PC-9 (cell line): ENCODE measurements around the gene ELMO1. TPM values are rescaled to one million over a fixed set of nuclear protein-coding genes. Genes with fewer than 3 reads are reported as not detected.

Experiments
- BruUV-seq: library from RNA; stranded (reverse); fragments of 400-500 nt; replicated peaks from 2 replicates; lab custom pipeline; 2021; lab: Mats Ljungman, UMichigan
- CTCF ChIA-PET: fragments of 300-600 bp; sonication (Branson Sonifier 250); formaldehyde crosslinking; loops from one replicate; lab custom pipeline; 2022; ENCODE audit warnings: antibody characterized with exemption; lab: Charles Lee
- POLR2A ChIA-PET: fragments of 300-600 bp; sonication (Branson Sonifier 250); formaldehyde crosslinking; loops from one replicate; lab custom pipeline; 2022; ENCODE audit warnings: antibody characterized with exemption; ENCODE audit not compliant: unreplicated experiment; lab: Charles Lee
- DNase-seq, 2 experiments: peaks; one replicate each; pipeline versions ENCODE4 v3.0.0 to v3.0.0-alpha.2; 2015 to 2022; ENCODE audit warnings: mixed read lengths in 1 of 2
- H2AFZ ChIP-seq: fragments of 200-600 bp; sonication (generic); 2 replicates; pipeline ENCODE4 v1.8.1; 2017; ENCODE audit warnings: antibody characterized with exemption
- H3F3A ChIP-seq: fragments of 200-600 bp; sonication (generic); 2 replicates; pipeline ENCODE4 v1.8.1; 2017; ENCODE audit warnings: antibody characterized with exemption, mild to moderate bottlenecking, low read depth; ENCODE audit not compliant: insufficient read depth
- H3K27ac ChIP-seq: fragments of 200-600 bp; sonication (generic); 2 replicates; pipeline ENCODE4 v1.6.1; 2016; ENCODE audit warnings: mixed run types
- H3K27me3 ChIP-seq: fragments of 200-600 bp; sonication (generic); 2 replicates; pipeline ENCODE4 v1.6.1; 2016; ENCODE audit warnings: low read depth, mixed run types; ENCODE audit not compliant: insufficient read depth
- H3K36me3 ChIP-seq: fragments of 200-600 bp; sonication (generic); 2 replicates; pipeline ENCODE4 v1.6.1; 2016; ENCODE audit warnings: low read depth, mixed run types
- H3K4me1 ChIP-seq: fragments of 200-600 bp; sonication (generic); replicated peaks from 2 replicates; pipeline ENCODE4 v1.6.1; 2016; ENCODE audit warnings: mixed run types; ENCODE audit not compliant: insufficient read depth
- H3K4me2 ChIP-seq: fragments of 200-600 bp; sonication (generic); 2 replicates; pipeline ENCODE4 v1.6.1; 2017; ENCODE audit warnings: mixed run types
- H3K4me3 ChIP-seq: fragments of 200-600 bp; sonication (generic); 2 replicates; pipeline ENCODE4 v1.6.1; 2016; ENCODE audit warnings: mixed run types
- H3K79me2 ChIP-seq: fragments of 200-600 bp; sonication (generic); 2 replicates; pipeline ENCODE4 v1.6.1; 2017; ENCODE audit warnings: low read depth, mixed run types
- H3K9me2 ChIP-seq: fragments of 200-600 bp; sonication (generic); 2 replicates; pipeline ENCODE4 v1.8.1; 2017; ENCODE audit warnings: mild to moderate bottlenecking; ENCODE audit not compliant: insufficient read depth
- H3K9me3 ChIP-seq: fragments of 200-600 bp; sonication (generic); 2 replicates; pipeline ENCODE4 v1.8.1; 2016; ENCODE audit warnings: low read depth; ENCODE audit not compliant: insufficient read depth
- H4K20me1 ChIP-seq: fragments of 200-600 bp; sonication (generic); 2 replicates; pipeline ENCODE4 v1.8.1; 2017; ENCODE audit not compliant: insufficient read depth
- CTCF ChIP-seq: fragments of 200-600 bp; sonication (generic); conservative IDR thresholded peaks from 2 replicates; pipeline ENCODE4 v1.6.1; 2017; ENCODE audit warnings: mixed run types, antibody characterized with exemption, mild to moderate bottlenecking, moderate library complexity
- EZH2 ChIP-seq: fragments of 200-600 bp; sonication (generic); IDR thresholded peaks from 2 replicates; pipeline ENCODE4 v1.8.0; 2017; ENCODE audit warnings: antibody characterized with exemption, low read depth
- intact Hi-C: fragments of 100-400 bp; cut with micrococcal nuclease; formaldehyde crosslinking; loops from one replicate; pipeline ENCODE4 v1.10.0; 2022; ENCODE audit not compliant: unreplicated experiment
- total RNA-seq: library from RNA; stranded (reverse); gene quantifications from 2 replicates; pipeline ENCODE4 v1.2.3, GENCODE V29; 2021

The ELMO1 gene
- total RNA-seq, 1 experiment from 2014 or later = 4.8 TPM

- Histone ChIP-seq H3K4me2 (no peak overlapping the region), H3K9me3 (no peaks in the 10 kb centered on the region), H3K4me3 (no peak overlapping the region), H3K9me2 (no peaks in the 10 kb centered on the region), H3K27me3 (peaks cover 14% of the 10 kb centered on the region; the same call in 1 of the 2 replicates), H3F3A (no peaks in the 10 kb centered on the region), H3K4me1 (no peaks in the 10 kb centered on the region), H2AFZ (no peak overlapping the region), H4K20me1 (no peaks in the 10 kb centered on the region), H3K36me3 (no peaks in the 10 kb centered on the region), H3K27ac (no peak overlapping the region), H3K79me2 (no peaks in the 10 kb centered on the region)
- TF ChIP-seq EZH2 = no peak
- intact Hi-C loops = no loop called here
- CTCF ChIA-PET = no interaction called here
- DNase-seq = no peak
- BruUV-seq = no TSS peak
- POLR2A ChIA-PET = no interaction called here
Measured at GRCh38 chr7:36972140-36972518, 476.5 kb downstream of the ELMO1 start.

GRCh38 chr7:36971515-36972139 is 477.0 kb downstream of the ELMO1 start:
- no TSS peak for BruUV-seq
- ChIA-PET CTCF (no interaction called here), POLR2A (no interaction called here)
- Histone ChIP-seq H3K27me3 (peaks cover 12% of the 10 kb centered on the region; the same call in 1 of the 2 replicates), H3K4me1 (no peaks in the 10 kb centered on the region), H3K4me3 (no peak overlapping the region), H3K4me2 (no peak overlapping the region), H3K36me3 (no peaks in the 10 kb centered on the region), H3K79me2 (no peaks in the 10 kb centered on the region), H2AFZ (no peak overlapping the region), H4K20me1 (no peaks in the 10 kb centered on the region), H3F3A (no peaks in the 10 kb centered on the region), H3K27ac (no peak overlapping the region), H3K9me2 (no peaks in the 10 kb centered on the region), H3K9me3 (no peaks in the 10 kb centered on the region)
- DNase-seq = no peak
- no peak for TF ChIP-seq CTCF
- TF ChIP-seq EZH2 = no peak
- intact Hi-C loops = no loop called here

GRCh38 chr7:36970551-36971514 is 477.8 kb downstream of the ELMO1 start:
- DNase-seq = no peak
- no peaks in the 10 kb centered on the region for H3K79me2 ChIP-seq
- no peak overlapping the region for H3K27ac ChIP-seq
- H3K27me3 ChIP-seq = peaks cover 17% of the 10 kb centered on the region; the same call in 1 of the 2 replicates
- H3K4me1 ChIP-seq = no peaks in the 10 kb centered on the region
- H3K9me2 ChIP-seq = no peaks in the 10 kb centered on the region
- no peak overlapping the region for H3K4me2 ChIP-seq
- no peaks in the 10 kb centered on the region for H3F3A ChIP-seq
- no peaks in the 10 kb centered on the region for H4K20me1 ChIP-seq
- no peak overlapping the region for H3K4me3 ChIP-seq
- no TSS peak for BruUV-seq
- no peaks in the 10 kb centered on the region for H3K9me3 ChIP-seq
- intact Hi-C loops = no loop called here
- TF ChIP-seq CTCF (no peak), EZH2 (no peak)
- POLR2A ChIA-PET = no interaction called here
- H2AFZ ChIP-seq = no peak overlapping the region
- no peaks in the 10 kb centered on the region for H3K36me3 ChIP-seq
- CTCF ChIA-PET = no interaction called here
